ENCODE data around the gene RTN4R.

The RTN4R gene

DNA sequence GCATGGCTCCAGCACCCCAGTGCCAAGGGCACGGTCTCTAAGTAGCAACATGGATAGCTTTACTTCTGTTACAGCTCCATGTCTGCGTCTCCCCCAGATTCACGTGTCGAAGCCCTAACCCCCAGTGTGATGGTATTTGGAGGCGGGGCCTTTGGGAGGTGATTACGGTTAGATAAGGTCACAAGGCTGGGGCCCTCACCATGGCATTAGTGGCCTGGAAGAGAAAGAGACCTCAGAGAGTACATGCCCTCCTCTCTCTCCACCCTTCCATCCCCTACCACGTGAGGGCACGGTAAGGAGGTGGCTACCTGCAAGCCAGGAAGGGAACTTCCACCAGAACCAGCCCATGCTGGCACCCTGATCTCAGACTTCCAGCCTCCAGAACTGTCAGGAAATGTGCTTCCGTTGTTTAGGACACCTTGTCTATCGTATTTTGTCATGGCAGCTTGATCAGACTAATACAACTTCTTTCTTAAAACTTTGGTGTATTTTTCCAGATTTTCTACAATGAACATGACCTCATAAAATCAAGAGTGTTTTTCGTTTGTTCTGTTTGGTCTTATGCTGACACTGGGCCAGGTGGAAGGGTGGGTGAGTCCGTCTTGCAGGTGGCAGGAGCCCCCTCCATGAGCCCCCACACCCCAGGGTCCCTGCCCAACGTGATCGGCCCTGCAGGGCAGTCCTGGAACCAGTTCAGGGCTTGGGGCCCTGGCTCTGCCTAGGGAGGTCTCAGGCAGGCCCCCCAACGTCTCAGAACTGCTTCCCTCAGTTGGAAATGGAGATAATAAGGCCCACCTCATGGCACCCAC lies 10.7 kb downstream of the RTN4R start:
- Histone ChIP-seq H3K4me3 (ENCODE audit: low read depth, low read length) (no peak overlapping the region), H3K4me1 (ENCODE audit: control insufficient read depth, insufficient read depth, low read length) (no peaks in the 10 kb centered on the region), H3K36me3 (ENCODE audit: control insufficient read depth, insufficient read depth, low read length) (no peaks in the 10 kb centered on the region), H3K9me3 (ENCODE audit: control insufficient read depth, insufficient read depth, low read length) (no peaks in the 10 kb centered on the region), H3K9ac (ENCODE audit: low read depth, low read length) (no peak overlapping the region), H3K27ac (ENCODE audit: low read depth, low read length) (no peak overlapping the region), H3K27me3 (ENCODE audit: control insufficient read depth, insufficient read depth, low read length) (no peaks in the 10 kb centered on the region)

- Histone ChIP-seq H3K36me3 (ENCODE audit: control insufficient read depth, insufficient read depth, low read length) (no peaks in the 10 kb centered on the region), H3K27me3 (ENCODE audit: control insufficient read depth, insufficient read depth, low read length) (no peaks in the 10 kb centered on the region), H3K4me3 (ENCODE audit: low read depth, low read length) (no peak overlapping the region), H3K27ac (ENCODE audit: low read depth, low read length) (no peak overlapping the region), H3K4me1 (ENCODE audit: control insufficient read depth, insufficient read depth, low read length) (no peaks in the 10 kb centered on the region), H3K9me3 (ENCODE audit: control insufficient read depth, insufficient read depth, low read length) (no peaks in the 10 kb centered on the region), H3K9ac (ENCODE audit: low read depth, low read length) (no peak overlapping the region)
Measured at GRCh38 chr22:20256551-20257211, 11.4 kb downstream of the RTN4R start.

GRCh38 chr22:20256027-20256426 lies 12.1 kb downstream of the RTN4R start:
- H3K4me1 ChIP-seq (ENCODE audit: control insufficient read depth, insufficient read depth, low read length), result no peaks in the 10 kb centered on the region
- no peaks in the 10 kb centered on the region for H3K27me3 ChIP-seq (ENCODE audit: control insufficient read depth, insufficient read depth, low read length)
- H3K9ac ChIP-seq (ENCODE audit: low read depth, low read length), result no peak overlapping the region
- H3K4me3 ChIP-seq (ENCODE audit: low read depth, low read length), result no peak overlapping the region
- H3K36me3 ChIP-seq (ENCODE audit: control insufficient read depth, insufficient read depth, low read length), result no peaks in the 10 kb centered on the region
- no peaks in the 10 kb centered on the region for H3K9me3 ChIP-seq (ENCODE audit: control insufficient read depth, insufficient read depth, low read length)
- H3K27ac ChIP-seq (ENCODE audit: low read depth, low read length), result no peak overlapping the region

- Histone ChIP-seq H3K9me3 (ENCODE audit: control insufficient read depth, insufficient read depth, low read length) (no peaks in the 10 kb centered on the region), H3K4me1 (ENCODE audit: control insufficient read depth, insufficient read depth, low read length) (no peaks in the 10 kb centered on the region), H3K27me3 (ENCODE audit: control insufficient read depth, insufficient read depth, low read length) (no peaks in the 10 kb centered on the region), H3K4me3 (ENCODE audit: low read depth, low read length) (no peak overlapping the region), H3K27ac (ENCODE audit: low read depth, low read length) (no peak overlapping the region), H3K9ac (ENCODE audit: low read depth, low read length) (no peak overlapping the region), H3K36me3 (ENCODE audit: control insufficient read depth, insufficient read depth, low read length) (no peaks in the 10 kb centered on the region)
Measured at GRCh38 chr22:20254975-20255946, 12.9 kb downstream of the RTN4R start.

- Histone ChIP-seq H3K9ac (ENCODE audit: low read depth, low read length) (no peak overlapping the region), H3K36me3 (ENCODE audit: control insufficient read depth, insufficient read depth, low read length) (no peaks in the 10 kb centered on the region), H3K4me3 (ENCODE audit: low read depth, low read length) (no peak overlapping the region), H3K9me3 (ENCODE audit: control insufficient read depth, insufficient read depth, low read length) (no peaks in the 10 kb centered on the region), H3K27me3 (ENCODE audit: control insufficient read depth, insufficient read depth, low read length) (no peaks in the 10 kb centered on the region), H3K4me1 (ENCODE audit: control insufficient read depth, insufficient read depth, low read length) (no peaks in the 10 kb centered on the region), H3K27ac (ENCODE audit: low read depth, low read length) (no peak overlapping the region)
Measured at GRCh38 chr22:20253161-20253560, 15.0 kb downstream of the RTN4R start.

DNA sequence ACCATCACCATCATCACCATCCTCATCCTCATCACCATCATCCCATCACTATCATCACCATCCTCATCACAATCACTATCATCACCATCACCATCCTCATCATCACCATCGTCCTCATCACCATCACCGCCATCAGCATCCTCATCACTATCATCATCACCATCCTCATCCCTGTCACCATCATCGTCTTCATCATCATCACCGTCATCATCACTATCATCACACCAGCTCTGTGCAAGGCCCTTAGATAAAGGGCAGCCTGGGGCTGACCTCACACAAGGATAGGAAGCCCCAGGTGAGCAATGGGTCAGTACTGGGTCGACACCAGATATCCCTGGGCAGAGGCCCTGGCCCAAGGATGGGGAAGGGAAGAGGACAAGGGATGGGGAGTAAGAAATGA lies 16.1 kb downstream of the RTN4R start:
- Histone ChIP-seq H3K36me3 (ENCODE audit: control insufficient read depth, insufficient read depth, low read length) (no peaks in the 10 kb centered on the region), H3K9ac (ENCODE audit: low read depth, low read length) (no peak overlapping the region), H3K4me3 (ENCODE audit: low read depth, low read length) (no peak overlapping the region), H3K27me3 (ENCODE audit: control insufficient read depth, insufficient read depth, low read length) (no peaks in the 10 kb centered on the region), H3K4me1 (ENCODE audit: control insufficient read depth, insufficient read depth, low read length) (no peaks in the 10 kb centered on the region; the same call in 1 of the 2 replicates), H3K9me3 (ENCODE audit: control insufficient read depth, insufficient read depth, low read length) (no peaks in the 10 kb centered on the region), H3K27ac (ENCODE audit: low read depth, low read length) (no peak overlapping the region)

- Histone ChIP-seq H3K4me1 (ENCODE audit: control insufficient read depth, insufficient read depth, low read length) (no peaks in the 10 kb centered on the region; the same call in 1 of the 2 replicates), H3K9ac (ENCODE audit: low read depth, low read length) (no peak overlapping the region), H3K27ac (ENCODE audit: low read depth, low read length) (no peak overlapping the region), H3K4me3 (ENCODE audit: low read depth, low read length) (no peak overlapping the region), H3K9me3 (ENCODE audit: control insufficient read depth, insufficient read depth, low read length) (no peaks in the 10 kb centered on the region), H3K27me3 (ENCODE audit: control insufficient read depth, insufficient read depth, low read length) (no peaks in the 10 kb centered on the region), H3K36me3 (ENCODE audit: control insufficient read depth, insufficient read depth, low read length) (no peaks in the 10 kb centered on the region)
Measured at GRCh38 chr22:20251491-20251890, 16.6 kb downstream of the RTN4R start.

DNA sequence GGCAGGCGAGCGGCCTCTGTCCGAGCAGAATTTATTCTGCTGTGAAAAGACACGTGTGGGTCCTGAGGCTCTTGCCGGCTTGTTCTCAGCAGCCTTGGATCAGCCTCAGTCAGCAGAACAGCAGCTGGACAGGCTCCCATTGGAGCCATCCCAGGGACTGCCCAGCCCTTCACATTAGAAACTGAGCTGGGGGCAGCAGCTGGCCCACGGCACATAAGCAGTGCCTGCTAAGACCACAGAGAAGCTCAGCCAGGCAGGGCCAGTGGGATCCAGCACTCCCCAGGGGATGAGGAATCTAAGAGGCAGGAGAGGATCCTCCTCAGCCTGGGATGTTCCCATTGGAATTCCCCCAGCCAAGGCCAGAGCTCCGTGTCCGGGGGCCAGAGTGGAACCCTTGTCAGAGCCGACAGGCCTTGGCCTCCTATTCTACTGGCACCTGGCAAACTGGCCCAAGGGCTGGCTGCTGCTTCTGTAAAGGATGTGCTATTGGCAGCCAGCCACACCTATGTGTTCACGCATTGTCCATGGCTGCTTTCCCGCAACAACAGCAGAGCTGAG lies 18.2 kb downstream of the RTN4R start:
- H3K9ac ChIP-seq (ENCODE audit: low read depth, low read length), result no peak overlapping the region
- no peak overlapping the region for H3K4me3 ChIP-seq (ENCODE audit: low read depth, low read length)
- no peaks in the 10 kb centered on the region for H3K27me3 ChIP-seq (ENCODE audit: control insufficient read depth, insufficient read depth, low read length)
- H3K9me3 ChIP-seq (ENCODE audit: control insufficient read depth, insufficient read depth, low read length), result no peaks in the 10 kb centered on the region
- H3K27ac ChIP-seq (ENCODE audit: low read depth, low read length), result no peak overlapping the region
- H3K36me3 ChIP-seq (ENCODE audit: control insufficient read depth, insufficient read depth, low read length), result no peaks in the 10 kb centered on the region
- H3K4me1 ChIP-seq (ENCODE audit: control insufficient read depth, insufficient read depth, low read length), result peaks cover 12% of the 10 kb centered on the region

- H3K9ac ChIP-seq (ENCODE audit: low read depth, low read length), result no peak overlapping the region
- H3K27ac ChIP-seq (ENCODE audit: low read depth, low read length), result no peak overlapping the region
- H3K9me3 ChIP-seq (ENCODE audit: control insufficient read depth, insufficient read depth, low read length), result no peaks in the 10 kb centered on the region
- H3K27me3 ChIP-seq (ENCODE audit: control insufficient read depth, insufficient read depth, low read length), result no peaks in the 10 kb centered on the region
- H3K4me3 ChIP-seq (ENCODE audit: low read depth, low read length), result no peak overlapping the region
- peaks cover 16% of the 10 kb centered on the region for H3K4me1 ChIP-seq (ENCODE audit: control insufficient read depth, insufficient read depth, low read length)
- H3K36me3 ChIP-seq (ENCODE audit: control insufficient read depth, insufficient read depth, low read length), result no peaks in the 10 kb centered on the region
Measured at GRCh38 chr22:20248461-20248978, 19.6 kb downstream of the RTN4R start.

GRCh38 chr22:20247608-20248171 lies 20.4 kb downstream of the RTN4R start:
- no peak overlapping the region for H3K9ac ChIP-seq (ENCODE audit: low read depth, low read length)
- H3K27ac ChIP-seq (ENCODE audit: low read depth, low read length), result no peak overlapping the region
- peaks cover 20% of the 10 kb centered on the region for H3K4me1 ChIP-seq (ENCODE audit: control insufficient read depth, insufficient read depth, low read length)
- no peak overlapping the region for H3K4me3 ChIP-seq (ENCODE audit: low read depth, low read length)
- no peaks in the 10 kb centered on the region for H3K27me3 ChIP-seq (ENCODE audit: control insufficient read depth, insufficient read depth, low read length)
- H3K9me3 ChIP-seq (ENCODE audit: control insufficient read depth, insufficient read depth, low read length), result no peaks in the 10 kb centered on the region
- H3K36me3 ChIP-seq (ENCODE audit: control insufficient read depth, insufficient read depth, low read length), result no peaks in the 10 kb centered on the region
